GM12892 (cell line): ENCODE results near the gene DGKQ.

Source experiments
- POLR2A ChIP-seq: IDR thresholded peaks from 2 replicates; pipeline ENCODE4 v1.6.1; 2011; ENCODE audit warnings: low read depth, low read length, control low read depth
- POLR2AphosphoS5 ChIP-seq: IDR thresholded peaks from 2 replicates; pipeline ENCODE4 v1.6.1; 2011; ENCODE audit warnings: low read depth, low read length, control low read depth

DNA sequence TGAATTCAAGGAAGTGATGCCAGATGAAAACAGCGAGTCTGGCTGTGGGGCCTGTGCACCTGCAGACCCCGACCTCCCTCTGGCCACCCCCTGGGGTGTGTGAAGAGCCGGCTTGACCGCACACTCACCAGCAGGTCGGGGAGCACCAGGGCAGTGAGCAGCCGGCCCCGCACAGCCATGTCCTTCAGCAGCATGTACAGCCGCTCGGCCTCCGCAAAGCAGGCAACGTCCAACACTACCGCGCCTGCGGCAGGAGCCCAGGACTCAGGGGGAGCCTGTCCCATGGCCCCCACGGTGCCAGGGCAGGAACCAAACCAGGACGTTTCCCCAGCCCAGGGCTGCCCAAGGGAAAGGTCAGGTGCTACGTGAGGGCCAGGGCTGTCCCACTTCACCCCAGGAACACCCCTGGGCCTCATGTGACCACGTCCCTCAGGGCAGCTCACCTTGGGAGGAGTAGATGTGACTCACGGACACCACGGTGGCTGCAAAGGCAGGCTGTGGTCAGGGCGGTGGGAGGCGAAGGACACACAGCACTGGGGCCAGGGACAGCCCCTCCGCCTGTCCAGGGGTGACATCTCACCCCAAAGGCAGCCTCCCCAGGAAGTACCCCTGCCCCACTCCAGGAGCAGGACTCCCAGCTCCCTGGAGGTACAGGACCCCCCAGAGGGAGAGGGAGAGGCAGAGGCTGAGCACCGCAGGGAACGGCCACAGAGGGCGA, 8.2 kb downstream of the DGKQ start:
- TF ChIP-seq POLR2A (no peak), POLR2AphosphoS5 (no peak)
